T-cell (primary cell): Measurements from ENCODE around the gene SLC38A2. TPM values are rescaled to one million over a fixed set of nuclear protein-coding genes. Genes with fewer than 3 reads are reported as not detected.

Experiments used
- ATAC-seq, 4 experiments: fragments of 200-7000 bp in 3 of 4; fragments of 150-1000 bp in 1 of 4; cut with Tn5 transposase; replicated peaks in 1 of 4; 1 replicate in 3 of 4; 2 replicates in 1 of 4; pipeline ENCODE4 v1.10.0; 2021; ENCODE audit warnings: moderate library complexity in 3 of 4, mild to moderate bottlenecking in 2 of 4, moderate number of reproducible peaks in 1 of 4
- CTCF ChIA-PET, 2 donors: fragments of 300-600 bp; sonication (Branson Sonifier 250); formaldehyde crosslinking; loops; one replicate each; lab custom pipeline; 2022; ENCODE audit warnings: antibody characterized with exemption in 2 of 2; lab: Charles Lee
- POLR2A ChIA-PET, 2 donors: fragments of 300-600 bp; sonication (Branson Sonifier 250); formaldehyde crosslinking; loops; one replicate each; lab custom pipeline; 2022; ENCODE audit warnings: antibody characterized with exemption in 2 of 2; lab: Charles Lee
- DNase-seq, 35 experiments: peaks; one replicate each; pipeline versions ENCODE4 v3.0.0 to v3.0.0-alpha.2; 2013 to 2023
- H3K27ac ChIP-seq: one replicate; pipeline ENCODE4 v1.5.1; 2013; ENCODE audit warnings: low read length
- H3K27me3 ChIP-seq, 2 experiments: replicated peaks in 1 of 2; 1 replicate in 1 of 2; 2 replicates in 1 of 2; pipeline versions ENCODE4 v1.6.1 to v1.7.0; 2013; ENCODE audit warnings: low read length in 1 of 2, mixed read lengths in 1 of 2; ENCODE audit not compliant: control insufficient read depth in 2 of 2, insufficient read depth in 2 of 2; ENCODE audit errors: extremely low read depth in 1 of 2
- H3K36me3 ChIP-seq, 2 donors: 1 replicate in 1 of 2; 2 replicates in 1 of 2; pipeline versions ENCODE4 v1.6.1 to v1.7.0; 2013; ENCODE audit warnings: low read length in 1 of 2; ENCODE audit not compliant: control insufficient read depth in 2 of 2, insufficient read depth in 1 of 2; ENCODE audit errors: extremely low read depth in 1 of 2
- H3K4me1 ChIP-seq, 2 experiments: 1 replicate in 1 of 2; 2 replicates in 1 of 2; pipeline versions ENCODE4 v1.6.1 to v1.7.0; 2013; ENCODE audit warnings: low read length in 2 of 2, mixed read lengths in 1 of 2; ENCODE audit not compliant: insufficient read depth in 2 of 2, control insufficient read depth in 1 of 2; ENCODE audit errors: extremely low read depth in 1 of 2
- H3K4me3 ChIP-seq, 2 donors: 1 replicate in 1 of 2; 2 replicates in 1 of 2; pipeline versions ENCODE4 v1.5.1 to v1.7.0; 2013; ENCODE audit warnings: mild to moderate bottlenecking in 2 of 2, low read length in 1 of 2, moderate library complexity in 1 of 2; ENCODE audit not compliant: control insufficient read depth in 1 of 2; ENCODE audit errors: extremely low read depth in 1 of 2
- H3K9me3 ChIP-seq: 2 replicates; pipeline ENCODE4 v1.7.0; 2013
- H3K27ac Mint-ChIP-seq, 2 donors: one replicate each; pipeline ENCODE4 v1.8.0; 2020 to 2021; ENCODE audit warnings: mild to moderate bottlenecking in 2 of 2, mixed read lengths in 2 of 2
- H3K27me3 Mint-ChIP-seq, 2 donors: one replicate each; pipeline ENCODE4 v1.8.0; 2021 to 2022; ENCODE audit warnings: mixed read lengths in 2 of 2
- H3K36me3 Mint-ChIP-seq: one replicate; pipeline ENCODE4 v1.8.0; 2021; ENCODE audit warnings: mixed read lengths
- H3K4me1 Mint-ChIP-seq, 3 donors: one replicate each; pipeline ENCODE4 v1.8.0; 2020 to 2022; ENCODE audit warnings: mixed read lengths in 3 of 3, mild to moderate bottlenecking in 1 of 3
- H3K4me3 Mint-ChIP-seq, 3 donors: one replicate each; pipeline ENCODE4 v1.8.0; 2020 to 2022; ENCODE audit warnings: mild to moderate bottlenecking in 3 of 3, mixed read lengths in 3 of 3, moderate library complexity in 3 of 3
- H3K9me3 Mint-ChIP-seq, 3 donors: one replicate each; pipeline ENCODE4 v1.8.0; 2020 to 2022; ENCODE audit warnings: mixed read lengths in 3 of 3
- WGBS: methylation state at CpG from one replicate; pipeline ENCODE4 v1.1.5; 2013; ENCODE audit warnings: missing lambda C conversion rate; ENCODE audit not compliant: insufficient coverage; 5-methylcytosine and 5-hydroxymethylcytosine counted together
- total RNA-seq, 35 experiments: library from RNA in 6 of 35; stranded (reverse) in 6 of 35; fragments of 120-200 nt in 1 of 35; gene quantifications; one replicate each; pipeline versions ENCODE4 v1.2.1 to v1.2.4 and lab custom pipeline; 2013 to 2026

SLC38A2 gene
- total RNA-seq, 5 donors from 2014 or later (not counting 1 experiment from before 2014, with no cell fraction given) = 165 to 265 (median 217) TPM

DNA sequence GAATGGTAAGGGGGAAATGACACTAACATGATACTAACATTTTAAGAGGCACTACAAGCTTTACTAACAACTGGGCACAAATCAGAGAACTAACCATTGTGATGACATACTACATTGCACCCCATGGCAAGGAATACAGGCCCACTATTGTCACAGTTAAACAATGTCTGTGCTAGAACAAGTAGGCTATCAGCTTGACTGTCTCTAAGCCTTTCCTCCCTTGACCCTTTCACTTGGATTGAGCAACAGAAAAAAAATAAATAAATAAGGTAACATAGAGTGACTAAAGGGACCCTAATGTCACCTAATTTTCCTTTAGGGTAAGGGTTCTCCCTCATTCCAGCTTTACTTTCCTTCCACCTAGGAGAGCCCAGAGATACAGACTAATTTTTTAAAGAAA lies 4.4 kb downstream of the SLC38A2 start:
- peaks cover 66% of the 10 kb centered on the region for H3K36me3 Mint-ChIP-seq
- peak overlapping the region; percentile 45 to 99 (median 98) for H3K4me3 Mint-ChIP-seq
- Histone ChIP-seq H3K36me3 (peaks cover 5 to 74% of the 10 kb centered on the region in 2 donors), H3K27ac (peak overlapping the region; percentile 14), H3K9me3 (no peaks in the 10 kb centered on the region), H3K27me3 (no peaks in the 10 kb centered on the region), H3K4me3 (peak overlapping the region; percentile 12 to 25), H3K4me1 (peaks cover 11 to 55% of the 10 kb centered on the region in 2 experiments)
- no peaks in the 10 kb centered on the region for H3K27me3 Mint-ChIP-seq
- peaks cover 71 to 75% (median 73%) of the 10 kb centered on the region in 3 donors for H3K4me1 Mint-ChIP-seq
- CTCF ChIA-PET = interaction anchor here in 1 of 2 donors (0.5 to 0.6 kb wide), 2 partner anchors 243 to 307 kb away, joined by 3 read pairs; no protein-coding TSS in a partner anchor
- POLR2A ChIA-PET = no interaction called here
- peak overlapping the region; percentile 78 for H3K27ac Mint-ChIP-seq
- DNase-seq (no peak), ATAC-seq (no peak)
- no peaks in the 10 kb centered on the region for H3K9me3 Mint-ChIP-seq

DNA sequence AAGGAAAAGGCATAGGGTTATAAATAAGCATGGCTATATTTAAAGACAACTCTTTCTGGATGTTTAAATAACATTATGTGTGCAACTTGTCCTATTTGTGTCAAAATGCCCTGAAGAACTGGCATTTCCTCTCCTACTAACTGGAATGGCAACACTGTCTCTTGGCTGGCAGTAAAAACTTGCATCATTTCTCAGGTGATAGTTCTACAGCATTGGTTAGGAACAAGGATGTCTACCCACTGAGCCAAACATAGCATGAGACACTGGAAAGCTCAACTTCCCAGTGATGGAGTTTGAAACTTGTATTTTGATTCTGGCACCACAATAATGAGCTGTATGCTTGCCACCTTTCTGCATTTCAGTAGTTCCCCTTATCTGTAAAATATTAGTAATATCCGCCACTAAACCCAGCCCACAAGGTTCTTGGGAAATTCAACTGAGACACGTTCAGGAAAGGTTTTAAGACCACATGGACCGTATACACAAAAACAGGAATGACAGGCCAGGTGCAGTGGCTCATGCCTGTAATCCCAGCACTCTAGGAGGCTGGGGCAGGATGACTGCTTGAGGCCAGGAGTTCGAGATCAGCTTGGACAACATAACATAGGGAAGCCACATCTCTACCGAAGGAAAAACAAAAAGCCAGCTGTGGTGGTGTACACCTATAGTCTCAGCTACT lies 5.1 kb downstream of the SLC38A2 start:
- H3K27me3 Mint-ChIP-seq = no peaks in the 10 kb centered on the region
- H3K27ac Mint-ChIP-seq = peak overlapping the region; percentile 78
- CTCF ChIA-PET = interaction anchor here in 1 of 2 donors (0.5 kb wide), 1 partner anchor 307 kb away, joined by 3 read pairs; no protein-coding TSS in a partner anchor
- peaks cover 73 to 79% (median 78%) of the 10 kb centered on the region in 3 donors for H3K4me1 Mint-ChIP-seq
- peak overlapping the region in 1 of 2 donors; percentile 25 for H3K4me3 ChIP-seq
- H3K4me1 ChIP-seq = peaks cover 11 to 58% of the 10 kb centered on the region in 2 experiments
- no peaks in the 10 kb centered on the region for H3K9me3 Mint-ChIP-seq
- H3K9me3 ChIP-seq = no peaks in the 10 kb centered on the region
- no peaks in the 10 kb centered on the region for H3K27me3 ChIP-seq
- H3K27ac ChIP-seq = peak overlapping the region; percentile 14
- 62% methylated on average over 2 of the region's 5 CpGs for WGBS
- POLR2A ChIA-PET = no interaction called here
- no peak for DNase-seq
- ATAC-seq = no peak
- H3K36me3 Mint-ChIP-seq = peaks cover 71% of the 10 kb centered on the region
- peaks cover 8 to 80% of the 10 kb centered on the region in 2 donors for H3K36me3 ChIP-seq
- H3K4me3 Mint-ChIP-seq = peak overlapping the region; percentile 45 to 99 (median 98)

DNA sequence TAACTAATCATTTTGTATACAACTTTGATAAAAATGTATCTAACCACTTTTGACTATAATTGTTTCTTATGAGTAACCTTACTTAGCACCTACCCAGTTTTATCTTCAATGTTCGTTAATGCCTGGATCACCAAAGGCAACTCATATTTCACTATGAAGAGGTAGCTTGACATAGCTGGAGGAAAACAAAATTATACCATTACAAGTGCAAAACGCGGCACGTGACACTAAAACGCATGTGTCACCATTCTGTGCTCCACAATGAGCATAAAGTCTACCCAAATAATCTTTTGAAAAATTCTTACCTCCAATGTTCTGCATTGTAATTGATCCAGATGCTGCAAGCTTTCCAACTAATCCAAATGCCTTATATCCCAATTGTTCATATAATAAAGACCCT lies 5.8 kb downstream of the SLC38A2 start:
- no peaks in the 10 kb centered on the region for H3K27me3 Mint-ChIP-seq
- Histone ChIP-seq H3K9me3 (no peaks in the 10 kb centered on the region), H3K27ac (no peak overlapping the region), H3K36me3 (peaks cover 8 to 88% of the 10 kb centered on the region in 2 donors), H3K27me3 (no peaks in the 10 kb centered on the region), H3K4me3 (no peak overlapping the region), H3K4me1 (peaks cover 11 to 64% of the 10 kb centered on the region in 2 experiments)
- H3K9me3 Mint-ChIP-seq = no peaks in the 10 kb centered on the region
- H3K4me1 Mint-ChIP-seq = peaks cover 78 to 85% (median 85%) of the 10 kb centered on the region in 3 donors
- DNase-seq (no peak), ATAC-seq (no peak)
- H3K4me3 Mint-ChIP-seq = peak overlapping the region in 1 of 3 donors; percentile 98
- H3K27ac Mint-ChIP-seq = no peak overlapping the region
- 100% methylated on average over 4 of the region's 5 CpGs for WGBS
- peaks cover 77% of the 10 kb centered on the region for H3K36me3 Mint-ChIP-seq
- ChIA-PET CTCF (no interaction called here), POLR2A (interaction anchor here in 1 of 2 donors (0.6 kb wide), 1 partner anchor 96 kb away, joined by 3 read pairs; no protein-coding TSS in a partner anchor)

DNA sequence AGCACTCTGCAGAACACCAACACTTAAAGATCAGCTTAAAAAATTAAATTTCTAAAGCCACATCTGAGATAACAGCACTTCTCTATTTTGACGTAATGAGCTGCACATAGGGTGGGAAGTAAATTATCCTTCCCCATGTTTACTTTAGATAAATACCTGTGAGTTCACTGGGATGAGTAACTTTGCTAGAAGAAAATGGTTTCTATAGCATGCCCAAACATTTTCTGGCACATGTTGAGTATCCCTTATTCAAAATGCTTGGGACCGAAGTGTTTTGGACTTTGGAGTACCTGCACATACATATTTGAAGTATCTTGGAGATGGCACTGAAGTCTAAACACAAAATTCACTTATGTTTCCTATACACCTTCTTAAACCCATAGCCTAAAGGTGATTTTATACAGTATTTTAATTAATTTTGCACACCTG lies 6.6 kb downstream of the SLC38A2 start:
- Mint-ChIP-seq H3K4me1 (peaks cover 83 to 90% (median 88%) of the 10 kb centered on the region in 3 donors), H3K27ac (peak overlapping the region in 1 of 2 donors; percentile 28), H3K4me3 (no peak overlapping the region), H3K27me3 (no peaks in the 10 kb centered on the region), H3K36me3 (peaks cover 81% of the 10 kb centered on the region), H3K9me3 (no peaks in the 10 kb centered on the region)
- CTCF ChIA-PET = no interaction called here
- H3K36me3 ChIP-seq = peaks cover 8 to 94% of the 10 kb centered on the region in 2 donors
- no peak overlapping the region for H3K27ac ChIP-seq
- H3K9me3 ChIP-seq = no peaks in the 10 kb centered on the region
- no peak for DNase-seq
- POLR2A ChIA-PET = interaction anchor here in 1 of 2 donors (0.6 to 1.5 kb wide), 4 partner anchors 12 to 525 kb away, joined by 3 to 11 read pairs (median 4); no protein-coding TSS in a partner anchor
- H3K4me3 ChIP-seq = no peak overlapping the region
- no peaks in the 10 kb centered on the region for H3K27me3 ChIP-seq
- peaks cover 11 to 67% of the 10 kb centered on the region in 2 experiments for H3K4me1 ChIP-seq
- ATAC-seq = no peak
- WGBS = no CpG with 5 or more reads among the region's 2 CpGs

DNA sequence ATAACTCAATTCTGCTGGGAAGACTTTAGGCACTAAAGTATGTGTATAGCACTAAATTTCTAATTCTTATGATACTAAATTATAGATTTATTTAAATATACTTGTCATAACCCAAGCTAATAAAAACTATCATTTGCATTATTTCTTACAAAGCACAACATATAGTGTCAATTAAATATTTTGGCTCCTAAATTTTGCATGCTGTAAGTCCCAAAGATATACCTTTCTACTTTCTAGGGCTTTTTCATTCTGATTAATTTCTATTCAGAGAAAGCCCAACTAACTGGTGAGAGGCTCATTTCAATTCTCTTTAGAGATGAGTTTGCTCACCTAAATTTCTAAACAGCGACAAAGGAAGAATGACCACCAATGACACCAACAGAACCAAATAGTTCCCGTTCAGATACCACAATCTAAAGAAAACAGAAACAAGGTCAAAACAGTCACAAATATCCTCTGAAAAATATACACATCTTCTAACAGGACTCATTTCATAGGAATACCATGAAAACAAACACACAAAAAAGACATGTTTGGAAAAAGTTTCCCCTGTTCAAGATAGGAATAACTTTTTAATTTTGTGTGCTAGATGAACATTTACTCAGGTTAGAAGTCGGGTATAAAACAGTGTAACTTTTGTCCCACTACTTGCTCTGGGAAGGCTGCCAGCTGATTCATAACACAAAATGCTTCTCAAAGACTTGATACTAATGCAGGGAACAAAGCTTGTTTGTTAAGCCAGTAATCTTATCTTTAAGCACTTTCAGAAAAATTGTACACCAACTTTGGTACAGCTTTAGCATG lies 7.6 kb downstream of the SLC38A2 start:
- peaks cover 11 to 59% of the 10 kb centered on the region in 2 experiments for H3K4me1 ChIP-seq
- no peak overlapping the region for H3K27ac ChIP-seq
- Mint-ChIP-seq H3K4me1 (peaks cover 79 to 86% (median 84%) of the 10 kb centered on the region in 3 donors), H3K27me3 (no peaks in the 10 kb centered on the region), H3K36me3 (peaks cover 79% of the 10 kb centered on the region), H3K27ac (peak overlapping the region; percentile 66 to 69), H3K9me3 (no peaks in the 10 kb centered on the region), H3K4me3 (no peak overlapping the region)
- 67% methylated on average over 1 of the region's 3 CpGs for WGBS
- peaks cover 8 to 94% of the 10 kb centered on the region in 2 donors for H3K36me3 ChIP-seq
- ATAC-seq (no peak), DNase-seq (no peak)
- H3K9me3 ChIP-seq = no peaks in the 10 kb centered on the region
- H3K4me3 ChIP-seq = no peak overlapping the region
- POLR2A ChIA-PET = interaction anchor here (0.6 to 1.5 kb wide), 4 partner anchors 11 to 524 kb away, joined by 3 to 4 read pairs (median 3); no protein-coding TSS in a partner anchor
- no peaks in the 10 kb centered on the region for H3K27me3 ChIP-seq
- CTCF ChIA-PET = interaction anchor here in 1 of 2 donors (0.5 kb wide), 1 partner anchor 21 kb away, joined by 3 read pairs; no protein-coding TSS in a partner anchor

DNA sequence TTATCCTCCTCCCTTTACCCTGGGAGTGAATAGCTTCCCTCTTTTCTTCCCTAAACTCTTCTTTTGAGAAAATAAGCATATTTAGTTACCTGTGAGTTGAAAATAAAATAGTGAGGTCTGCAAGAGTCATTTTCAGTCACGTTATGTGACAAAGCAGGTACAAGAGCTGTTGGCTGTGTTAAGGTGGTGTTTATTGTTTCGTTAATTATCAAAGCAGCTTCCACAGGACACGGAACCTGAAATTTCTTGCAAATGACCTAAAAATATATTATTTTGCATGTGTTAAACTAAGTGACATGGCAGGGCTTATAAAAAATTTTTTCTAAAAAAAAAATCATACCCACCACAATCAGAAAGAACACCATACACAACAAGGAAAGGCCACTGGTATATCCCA lies 8.3 kb downstream of the SLC38A2 start:
- Mint-ChIP-seq H3K27me3 (no peaks in the 10 kb centered on the region), H3K4me1 (peaks cover 79 to 82% (median 81%) of the 10 kb centered on the region in 3 donors), H3K36me3 (peaks cover 79% of the 10 kb centered on the region), H3K9me3 (no peaks in the 10 kb centered on the region), H3K27ac (peak overlapping the region in 1 of 2 donors; percentile 48), H3K4me3 (no peak overlapping the region)
- ChIA-PET CTCF (interaction anchor here in 1 of 2 donors (0.5 kb wide), 1 partner anchor 21 kb away, joined by 3 read pairs; no protein-coding TSS in a partner anchor), POLR2A (interaction anchor here in 1 of 2 donors (0.5 to 1.0 kb wide), 2 partner anchors 223 to 310 kb away, joined by 3 read pairs; no protein-coding TSS in a partner anchor)
- WGBS = 100% methylated on average over 1 of the region's 3 CpGs
- DNase-seq (no peak), ATAC-seq (no peak)
- Histone ChIP-seq H3K4me3 (no peak overlapping the region), H3K27me3 (no peaks in the 10 kb centered on the region), H3K27ac (no peak overlapping the region), H3K36me3 (peaks cover 8 to 94% of the 10 kb centered on the region in 2 donors), H3K9me3 (no peaks in the 10 kb centered on the region), H3K4me1 (peaks cover 11 to 55% of the 10 kb centered on the region in 2 experiments)
